Mammary epithelial cell (primary cell): ENCODE measurements around the gene TFR2.

Experiments
- CTCF ChIP-seq, 2 donors: IDR thresholded peaks in 1 of 2; conservative IDR thresholded peaks in 1 of 2; 2 replicates each; pipeline ENCODE4 v1.5.1; 2011 to 2012; ENCODE audit warnings: inconsistent platforms in 2 of 2, low read length in 2 of 2, mild to moderate bottlenecking in 2 of 2, control low read depth in 1 of 2, low read depth in 1 of 2; ENCODE audit not compliant: insufficient read depth in 1 of 2; ENCODE audit errors: extremely low read depth in 1 of 2
- EZH2 ChIP-seq: IDR thresholded peaks from 2 replicates; pipeline ENCODE4 v1.6.1; 2012; ENCODE audit warnings: low read length, inconsistent platforms, borderline replicate concordance

- no peak for TF ChIP-seq CTCF (conservative IDR thresholded peaks at IDR 0.05 in 1 of 2, IDR thresholded peaks at IDR 0.05 in 1 of 2; ENCODE audit: extremely low read depth in 1 of 2, insufficient read depth in 1 of 2, low read depth in 1 of 2, low read length in 2 of 2)
- no peak for TF ChIP-seq EZH2
These were observed 68.2 kb downstream of the TFR2 start for GRCh38 chr7:100572949-100573675.
